Measurements from ENCODE around the gene MACROH2A1. TPM values are rescaled to one million over a fixed set of nuclear protein-coding genes. Genes with fewer than 3 reads are reported as not detected.

Gene MACROH2A1
- total RNA-seq, 1 donor from 2014 or later: 215 TPM

DNA sequence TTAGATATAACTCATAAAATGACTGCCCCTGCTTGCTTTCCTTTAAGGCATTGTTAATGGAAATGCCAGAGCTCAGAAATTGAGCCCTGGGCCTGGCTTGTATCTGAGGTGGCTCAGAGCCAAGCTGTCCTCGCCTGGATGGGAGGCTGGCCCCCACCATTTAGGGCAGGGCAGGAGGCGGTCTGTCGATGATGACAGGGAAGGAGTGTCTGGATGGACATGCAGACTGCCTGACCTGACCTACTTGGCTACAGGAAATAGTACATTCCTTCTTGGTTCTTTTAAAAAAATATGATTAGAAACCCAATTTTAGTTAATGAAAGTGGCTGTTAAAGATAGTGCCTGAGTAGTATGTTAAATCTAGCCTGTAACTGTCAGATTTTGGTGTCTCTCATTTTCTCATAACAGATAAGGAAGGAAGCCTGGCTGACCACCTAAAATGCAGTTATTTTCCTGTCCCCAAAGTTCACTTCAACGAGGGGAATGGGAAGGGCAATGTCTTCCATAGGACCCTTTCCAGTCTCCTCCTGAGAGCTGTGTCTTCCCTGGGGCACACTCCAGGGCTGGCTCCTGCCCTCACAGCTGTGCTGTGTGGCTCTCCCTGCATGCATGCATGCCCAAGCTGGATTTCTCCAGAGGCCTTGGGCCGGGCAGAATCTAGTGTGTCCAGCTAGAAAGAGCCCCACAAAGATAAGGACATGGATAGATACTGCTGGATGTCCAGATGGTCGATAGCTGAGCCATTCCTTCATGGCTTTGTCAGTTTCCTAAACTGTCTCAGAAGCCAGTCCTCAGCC lies 42.3 kb downstream of the MACROH2A1 start:
- Mint-ChIP-seq H3K27ac (ENCODE audit: unreplicated experiment) (no peak overlapping the region), H3K4me3 (ENCODE audit: unreplicated experiment) (no peak overlapping the region), H3K4me1 (ENCODE audit: low read depth, unreplicated experiment) (peaks cover 10% of the 10 kb centered on the region), H3K27me3 (ENCODE audit: unreplicated experiment) (no peaks in the 10 kb centered on the region), H3K36me3 (ENCODE audit: unreplicated experiment) (no peaks in the 10 kb centered on the region), H3K9me3 (ENCODE audit: unreplicated experiment) (no peaks in the 10 kb centered on the region)
- TF ChIP-seq, protein P1, sequence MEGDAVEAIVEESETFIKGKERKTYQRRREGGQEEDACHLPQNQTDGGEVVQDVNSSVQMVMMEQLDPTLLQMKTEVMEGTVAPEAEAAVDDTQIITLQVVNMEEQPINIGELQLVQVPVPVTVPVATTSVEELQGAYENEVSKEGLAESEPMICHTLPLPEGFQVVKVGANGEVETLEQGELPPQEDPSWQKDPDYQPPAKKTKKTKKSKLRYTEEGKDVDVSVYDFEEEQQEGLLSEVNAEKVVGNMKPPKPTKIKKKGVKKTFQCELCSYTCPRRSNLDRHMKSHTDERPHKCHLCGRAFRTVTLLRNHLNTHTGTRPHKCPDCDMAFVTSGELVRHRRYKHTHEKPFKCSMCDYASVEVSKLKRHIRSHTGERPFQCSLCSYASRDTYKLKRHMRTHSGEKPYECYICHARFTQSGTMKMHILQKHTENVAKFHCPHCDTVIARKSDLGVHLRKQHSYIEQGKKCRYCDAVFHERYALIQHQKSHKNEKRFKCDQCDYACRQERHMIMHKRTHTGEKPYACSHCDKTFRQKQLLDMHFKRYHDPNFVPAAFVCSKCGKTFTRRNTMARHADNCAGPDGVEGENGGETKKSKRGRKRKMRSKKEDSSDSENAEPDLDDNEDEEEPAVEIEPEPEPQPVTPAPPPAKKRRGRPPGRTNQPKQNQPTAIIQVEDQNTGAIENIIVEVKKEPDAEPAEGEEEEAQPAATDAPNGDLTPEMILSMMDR (IDR thresholded peaks at IDR 0.05; ENCODE audit: partially characterized antibody, unreplicated experiment): no peak
- DNase-seq: no peak

DNA sequence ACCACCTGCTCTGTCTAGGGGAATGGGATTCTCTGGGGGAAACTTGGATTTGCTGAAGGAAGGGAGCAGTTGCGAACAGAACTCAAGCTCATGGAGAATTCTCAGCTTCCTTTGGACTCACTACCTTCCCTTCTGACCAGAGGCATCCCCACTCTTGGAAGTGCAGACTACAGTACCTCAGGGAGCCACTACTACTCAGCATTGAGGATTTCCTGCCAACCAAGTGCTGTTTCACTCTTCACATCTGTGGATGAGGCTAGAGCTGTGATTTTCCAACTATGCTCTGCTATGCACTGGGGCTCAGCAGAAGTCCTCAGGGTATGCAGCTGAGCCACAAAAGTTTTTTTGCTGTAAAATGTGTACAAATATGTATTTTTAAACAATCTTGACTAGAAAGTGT lies 43.9 kb downstream of the MACROH2A1 start:
- Mint-ChIP-seq H3K27me3 (ENCODE audit: unreplicated experiment) (no peaks in the 10 kb centered on the region), H3K27ac (ENCODE audit: unreplicated experiment) (no peak overlapping the region), H3K36me3 (ENCODE audit: unreplicated experiment) (peaks cover 5% of the 10 kb centered on the region), H3K4me3 (ENCODE audit: unreplicated experiment) (no peak overlapping the region), H3K4me1 (ENCODE audit: low read depth, unreplicated experiment) (peaks cover 4% of the 10 kb centered on the region), H3K9me3 (ENCODE audit: unreplicated experiment) (no peaks in the 10 kb centered on the region)
- DNase-seq: no peak
- TF ChIP-seq, protein P1 (IDR thresholded peaks at IDR 0.05; ENCODE audit: partially characterized antibody, unreplicated experiment): no peak

DNA sequence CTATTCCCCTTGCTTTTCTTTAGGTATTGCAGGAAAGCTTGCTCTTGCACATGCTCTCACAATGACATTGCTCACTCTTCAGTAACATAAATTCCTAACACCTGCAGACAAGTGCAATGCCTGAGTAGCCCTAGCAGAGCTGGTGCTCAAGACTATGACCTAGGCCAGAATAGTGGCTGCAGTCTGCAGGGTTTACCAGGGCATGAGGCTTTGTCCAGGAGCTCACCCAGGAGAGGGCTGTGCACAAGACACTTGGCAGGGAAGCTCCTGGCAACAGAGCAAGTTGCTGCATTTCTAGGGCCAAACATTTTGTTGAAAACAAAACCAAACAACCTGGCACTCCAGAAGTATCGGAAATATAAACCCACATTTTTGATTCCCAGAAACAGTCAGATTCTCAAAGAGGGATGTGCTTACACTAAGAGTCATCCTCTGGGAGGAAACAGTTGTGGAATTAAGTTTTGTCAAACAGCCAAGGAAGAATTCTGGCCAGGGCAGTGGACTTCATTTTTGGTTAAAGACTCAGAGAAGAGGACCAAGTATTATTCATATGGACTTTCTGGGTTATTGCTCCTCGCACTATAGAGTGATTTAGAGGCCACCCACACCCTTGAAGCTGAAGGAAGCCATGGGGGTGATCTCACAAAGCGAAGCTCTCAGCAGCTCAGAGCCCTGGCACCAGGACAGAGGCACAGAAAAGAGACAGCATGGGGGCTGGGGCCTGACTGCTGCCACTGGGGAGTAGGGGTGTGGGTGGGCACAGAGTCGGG lies 44.9 kb downstream of the MACROH2A1 start:
- no peak for DNase-seq

DNA sequence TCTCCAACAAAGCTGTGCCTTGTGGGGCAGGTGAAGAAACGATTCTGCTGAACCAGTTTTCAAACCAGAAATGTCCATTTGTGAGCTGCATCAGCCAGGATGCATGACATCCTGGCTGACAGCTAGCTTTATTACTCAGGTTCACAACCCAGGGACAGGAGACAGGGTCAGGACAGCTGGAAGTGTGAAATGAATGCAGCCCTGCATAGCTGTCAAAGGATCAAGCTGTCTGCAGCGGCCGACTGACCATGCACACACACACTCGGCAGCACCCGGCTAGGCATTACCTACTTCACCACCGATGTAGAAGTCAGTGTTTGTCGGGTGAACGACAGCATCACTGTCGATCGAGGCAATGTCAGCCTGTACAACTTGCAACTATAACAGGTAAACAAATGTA lies 48.5 kb downstream of the MACROH2A1 start:
- H3K4me3 Mint-ChIP-seq (ENCODE audit: unreplicated experiment): no peak overlapping the region
- H3K9me3 Mint-ChIP-seq (ENCODE audit: unreplicated experiment): no peaks in the 10 kb centered on the region
- TF ChIP-seq, protein P1 (IDR thresholded peaks at IDR 0.05; ENCODE audit: partially characterized antibody, unreplicated experiment): no peak
- no peaks in the 10 kb centered on the region for H3K4me1 Mint-ChIP-seq (ENCODE audit: low read depth, unreplicated experiment)
- H3K27ac Mint-ChIP-seq (ENCODE audit: unreplicated experiment): no peak overlapping the region
- DNase-seq: no peak
- H3K27me3 Mint-ChIP-seq (ENCODE audit: unreplicated experiment): peaks cover 1% of the 10 kb centered on the region
- peaks cover 5% of the 10 kb centered on the region for H3K36me3 Mint-ChIP-seq (ENCODE audit: unreplicated experiment)

More for the DNA sequence above, 44.9 kb downstream of the MACROH2A1 start:
- H3K4me3 Mint-ChIP-seq (ENCODE audit: unreplicated experiment): no peak overlapping the region
- no peaks in the 10 kb centered on the region for H3K9me3 Mint-ChIP-seq (ENCODE audit: unreplicated experiment)
- peaks cover 4% of the 10 kb centered on the region for H3K4me1 Mint-ChIP-seq (ENCODE audit: low read depth, unreplicated experiment)
- H3K27me3 Mint-ChIP-seq (ENCODE audit: unreplicated experiment): no peaks in the 10 kb centered on the region
- no peak overlapping the region for H3K27ac Mint-ChIP-seq (ENCODE audit: unreplicated experiment)
- H3K36me3 Mint-ChIP-seq (ENCODE audit: unreplicated experiment): peaks cover 5% of the 10 kb centered on the region
- TF ChIP-seq, protein P1 (IDR thresholded peaks at IDR 0.05; ENCODE audit: partially characterized antibody, unreplicated experiment): no peak

DNA sequence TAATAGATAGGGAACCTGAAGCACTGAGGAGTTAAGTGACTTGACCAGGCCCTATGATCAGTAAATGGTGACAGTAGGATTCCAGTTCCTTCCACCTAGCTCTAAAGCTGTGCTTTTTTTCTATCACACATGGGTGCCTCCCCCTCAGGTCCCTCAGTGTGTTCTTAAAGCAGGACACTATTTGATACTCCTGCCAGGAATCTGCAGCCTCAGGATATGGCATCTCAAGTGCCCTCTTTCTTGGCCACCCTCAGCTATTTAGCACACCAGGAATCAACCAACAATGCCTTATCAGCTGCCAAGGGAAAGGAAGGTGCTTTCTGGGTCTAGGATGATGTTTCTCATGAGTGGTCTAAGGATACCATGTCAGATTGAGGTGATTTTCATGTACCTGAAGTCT lies 49.1 kb downstream of the MACROH2A1 start:
- peaks cover 1% of the 10 kb centered on the region for H3K27me3 Mint-ChIP-seq (ENCODE audit: unreplicated experiment)
- H3K9me3 Mint-ChIP-seq (ENCODE audit: unreplicated experiment): no peaks in the 10 kb centered on the region
- H3K27ac Mint-ChIP-seq (ENCODE audit: unreplicated experiment): no peak overlapping the region
- H3K4me3 Mint-ChIP-seq (ENCODE audit: unreplicated experiment): no peak overlapping the region
- H3K4me1 Mint-ChIP-seq (ENCODE audit: low read depth, unreplicated experiment): no peaks in the 10 kb centered on the region
- H3K36me3 Mint-ChIP-seq (ENCODE audit: unreplicated experiment): peaks cover 5% of the 10 kb centered on the region
- no peak for DNase-seq
- TF ChIP-seq, protein P1 (IDR thresholded peaks at IDR 0.05; ENCODE audit: partially characterized antibody, unreplicated experiment): no peak

All from glutamatergic neuron (in vitro differentiated cells).